B cell (primary cell): ENCODE results near the gene PPP1R14B. TPM values are rescaled to one million over a fixed set of nuclear protein-coding genes. Genes with fewer than 3 reads are reported as not detected.

Experiments
- ATAC-seq: fragments of 200-7000 bp; cut with Tn5 transposase; one replicate; pipeline ENCODE4 v1.10.0; 2021; ENCODE audit warnings: low read depth, mild to moderate bottlenecking, moderate number of reproducible peaks, moderate library complexity
- CTCF ChIA-PET: fragments of 350-600 bp; sonication (Branson Sonifier 250); formaldehyde crosslinking; loops from one replicate; lab custom pipeline; 2021; ENCODE audit warnings: antibody characterized with exemption, inconsistent platforms; lab: Charles Lee
- POLR2A ChIA-PET: fragments of 350-600 bp; sonication (Branson Sonifier 250); formaldehyde crosslinking; loops from one replicate; lab custom pipeline; 2021; ENCODE audit warnings: antibody characterized with exemption; lab: Charles Lee
- DNase-seq: peaks from one replicate; pipeline ENCODE4 v3.0.0; 2013
- H2AFZ ChIP-seq: 2 replicates; pipeline ENCODE4 v1.6.1; 2012; ENCODE audit warnings: mild to moderate bottlenecking, low read depth, low read length; ENCODE audit not compliant: insufficient read depth, poor library complexity, severe bottlenecking
- H3K27ac ChIP-seq, 2 donors: 1 replicate in 1 of 2; 2 replicates in 1 of 2; pipeline ENCODE4 v1.5.1; 2012 to 2013; ENCODE audit warnings: low read length in 2 of 2, mild to moderate bottlenecking in 2 of 2, moderate library complexity in 1 of 2
- H3K27me3 ChIP-seq, 4 experiments: fragments of 200-600 bp in 1 of 4; sonication (generic) in 1 of 4; replicated peaks in 1 of 4; 1 replicate in 2 of 4; 2 replicates in 2 of 4; pipeline versions ENCODE4 v1.6.1 to v1.7.0; 2013 to 2016; ENCODE audit warnings: low read length in 3 of 4, mild to moderate bottlenecking in 2 of 4, mixed read lengths in 1 of 4, moderate library complexity in 1 of 4; ENCODE audit not compliant: insufficient read depth in 4 of 4, control insufficient read depth in 3 of 4; ENCODE audit errors: control extremely low read depth in 1 of 4
- H3K36me3 ChIP-seq, 2 experiments: replicated peaks in 1 of 2; 1 replicate in 1 of 2; 2 replicates in 1 of 2; pipeline versions ENCODE4 v1.6.1 to v1.7.1; 2013; ENCODE audit warnings: low read length in 1 of 2; ENCODE audit not compliant: insufficient read depth in 2 of 2, control insufficient read depth in 1 of 2; ENCODE audit errors: control extremely low read depth in 1 of 2, extremely low read depth in 1 of 2
- H3K4me1 ChIP-seq, 2 donors: fragments of 200-600 bp in 1 of 2; sonication (generic) in 1 of 2; 1 replicate in 1 of 2; 2 replicates in 1 of 2; pipeline versions ENCODE4 v1.5.1 to v1.6.1; 2013 to 2017; ENCODE audit warnings: low read length in 2 of 2; ENCODE audit not compliant: control insufficient read depth in 2 of 2, insufficient read depth in 2 of 2
- H3K4me2 ChIP-seq: replicated peaks from 2 replicates; pipeline ENCODE3; 2012; ENCODE audit warnings: mild to moderate bottlenecking, low read depth, low read length; ENCODE audit not compliant: poor library complexity, severe bottlenecking
- H3K4me3 ChIP-seq, 5 experiments: fragments of 200-600 bp in 1 of 5; sonication (generic) in 1 of 5; 1 replicate in 3 of 5; 2 replicates in 2 of 5; pipeline versions ENCODE4 v1.5.1 to v1.7.0; 2011 to 2016; ENCODE audit warnings: low read length in 4 of 5, mild to moderate bottlenecking in 4 of 5, low read depth in 2 of 5, control low read depth in 1 of 5, moderate library complexity in 1 of 5; ENCODE audit not compliant: insufficient read depth in 1 of 5; ENCODE audit errors: control extremely low read depth in 1 of 5, extremely low read depth in 1 of 5
- H3K79me2 ChIP-seq: fragments of 200-600 bp; sonication (generic); one replicate; pipeline ENCODE4 v1.6.0; 2016; ENCODE audit warnings: low read length; ENCODE audit not compliant: control insufficient read depth, insufficient read depth
- H3K9ac ChIP-seq: fragments of 200-600 bp; sonication (generic); 2 replicates; pipeline ENCODE4 v1.6.1; 2017; ENCODE audit warnings: mild to moderate bottlenecking, low read length, moderate library complexity
- H3K9me3 ChIP-seq, 3 donors: one replicate each; pipeline versions ENCODE4 v1.6.1 to v1.7.1; 2013; ENCODE audit warnings: low read length in 2 of 3; ENCODE audit not compliant: control insufficient read depth in 2 of 3, insufficient read depth in 1 of 3; ENCODE audit errors: control extremely low read depth in 1 of 3
- H4K20me1 ChIP-seq: 2 replicates; pipeline ENCODE4 v1.6.0; 2012; ENCODE audit warnings: mild to moderate bottlenecking, low read length; ENCODE audit not compliant: insufficient read depth, control insufficient read depth, poor library complexity, severe bottlenecking
- H3K27ac Mint-ChIP-seq: one replicate; pipeline ENCODE4 v1.8.0; 2021; ENCODE audit warnings: mixed read lengths
- H3K27me3 Mint-ChIP-seq: one replicate; pipeline ENCODE4 v1.8.0; 2021; ENCODE audit warnings: mixed read lengths
- H3K4me1 Mint-ChIP-seq: one replicate; pipeline ENCODE4 v1.8.0; 2021; ENCODE audit warnings: mixed read lengths
- H3K4me3 Mint-ChIP-seq: one replicate; pipeline ENCODE4 v1.8.0; 2021; ENCODE audit warnings: mixed read lengths
- H3K9me3 Mint-ChIP-seq: one replicate; pipeline ENCODE4 v1.8.0; 2022; ENCODE audit warnings: mixed read lengths; ENCODE audit not compliant: insufficient read depth
- EZH2 ChIP-seq: IDR thresholded peaks from 2 replicates; pipeline ENCODE4 v1.6.1; 2012; ENCODE audit warnings: borderline replicate concordance, low read depth, mild to moderate bottlenecking, moderate library complexity, low read length; ENCODE audit not compliant: insufficient read depth, poor library complexity, severe bottlenecking
- WGBS: methylation state at CpG from one replicate; pipeline ENCODE4 v1.1.5; 2013; ENCODE audit warnings: missing lambda C conversion rate; ENCODE audit not compliant: insufficient coverage; 5-methylcytosine and 5-hydroxymethylcytosine counted together
- intact Hi-C: fragments of 100-400 bp; cut with micrococcal nuclease; formaldehyde crosslinking; loops from one replicate; pipeline ENCODE4 v1.10.0; 2022
- polyA plus RNA-seq: library from polyadenylated mRNA; depleted of rRNA; stranded (reverse); fragments of >200 nt; gene quantifications from 2 replicates; pipeline ENCODE4 v1.2.3, GENCODE V29; 2012
- total RNA-seq, 2 donors: library from RNA; stranded (reverse); fragments of 120-200 nt in 1 of 2; gene quantifications; 1 replicate in 1 of 2; 2 replicates in 1 of 2; pipeline versions ENCODE4 v1.2.3 to v1.2.4, GENCODE V29; 2013 to 2022
- TF ChIP-seq, protein P1 (sequence below): fragments of 200-600 bp; IDR thresholded peaks from one replicate; pipeline ENCODE4 v1.8.0; 2022; ENCODE audit warnings: antibody characterized with exemption, mild to moderate bottlenecking

Gene PPP1R14B
- total and polyA plus RNA-seq, 2 donors (not counting 1 experiment from before 2014, with no cell fraction given), result 41.2 to 51.0 TPM

DNA sequence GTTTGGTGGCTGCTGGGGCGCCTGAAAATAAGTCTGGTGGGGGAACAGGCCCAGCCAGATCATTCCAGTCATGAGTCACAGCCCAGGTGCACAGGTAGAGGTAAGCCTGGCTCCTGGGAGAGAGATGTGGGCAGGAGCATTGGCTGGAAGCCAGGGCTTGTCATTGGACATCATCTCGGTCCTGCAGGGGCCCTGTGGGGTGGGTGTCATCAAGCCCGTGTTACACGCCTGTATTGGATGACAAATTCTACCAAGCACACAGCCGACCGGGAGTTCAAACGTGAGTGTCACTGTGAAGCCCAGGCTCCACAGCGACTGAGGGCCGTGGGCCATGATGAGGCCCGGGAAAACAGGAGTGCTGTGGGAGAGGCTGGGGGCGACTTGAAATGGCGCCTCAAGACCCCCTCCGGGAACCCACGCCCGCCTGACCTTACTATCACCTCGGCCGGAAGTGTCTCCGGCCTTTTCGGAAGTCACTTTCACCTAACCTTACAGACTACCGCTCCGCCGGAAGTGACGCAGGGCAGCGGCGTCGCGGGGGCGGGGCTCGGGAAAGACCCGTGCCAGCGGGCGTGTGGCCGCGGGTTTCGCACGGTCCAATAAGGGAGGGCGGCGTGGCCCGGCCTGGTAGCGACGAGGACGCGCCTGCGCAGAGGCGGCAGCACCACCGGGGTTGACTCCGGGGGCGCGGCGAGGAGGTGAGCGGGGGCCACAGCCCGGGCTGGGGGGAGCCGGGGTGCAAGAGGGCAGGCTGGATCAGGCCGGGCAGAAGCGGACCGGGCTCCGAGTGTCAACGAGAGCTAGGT lies 6.1 kb downstream of the PPP1R14B start, which contains the start of gene FKBP2:
Gene FKBP2 (plus strand): TSS at position 661 of the 806 bp plus-strand sequence. CDS start 1,293 bp downstream, outside the sequence.
- Histone ChIP-seq H3K27me3 (no peaks in the 10 kb centered on the region), H3K79me2 (peaks cover 17% of the 10 kb centered on the region), H3K36me3 (peaks cover 0 to 38% of the 10 kb centered on the region in 2 experiments), H4K20me1 (peaks cover 13% of the 10 kb centered on the region), H3K9ac (peak within 1 kb of the TSS; percentile 81), H3K4me2 (peak within 1 kb of the TSS; percentile 99), H2AFZ (peak within 1 kb of the TSS; percentile 74), H3K4me3 (peak within 1 kb of the TSS in 4 of 5 experiments; percentile 76 to 91 (median 83)), H3K27ac (peak within 1 kb of the TSS; percentile 98), H3K4me1 (peaks cover 31 to 63% of the 10 kb centered on the region in 2 donors), H3K9me3 (no peaks in the 10 kb centered on the region)
- Mint-ChIP-seq H3K27ac (peak within 1 kb of the TSS; percentile 97), H3K9me3 (no peaks in the 10 kb centered on the region), H3K4me3 (peak within 1 kb of the TSS; percentile 91), H3K4me1 (peaks cover 62% of the 10 kb centered on the region), H3K27me3 (no peaks in the 10 kb centered on the region)
- peak; percentile 99 for DNase-seq
- TF ChIP-seq, protein P1, sequence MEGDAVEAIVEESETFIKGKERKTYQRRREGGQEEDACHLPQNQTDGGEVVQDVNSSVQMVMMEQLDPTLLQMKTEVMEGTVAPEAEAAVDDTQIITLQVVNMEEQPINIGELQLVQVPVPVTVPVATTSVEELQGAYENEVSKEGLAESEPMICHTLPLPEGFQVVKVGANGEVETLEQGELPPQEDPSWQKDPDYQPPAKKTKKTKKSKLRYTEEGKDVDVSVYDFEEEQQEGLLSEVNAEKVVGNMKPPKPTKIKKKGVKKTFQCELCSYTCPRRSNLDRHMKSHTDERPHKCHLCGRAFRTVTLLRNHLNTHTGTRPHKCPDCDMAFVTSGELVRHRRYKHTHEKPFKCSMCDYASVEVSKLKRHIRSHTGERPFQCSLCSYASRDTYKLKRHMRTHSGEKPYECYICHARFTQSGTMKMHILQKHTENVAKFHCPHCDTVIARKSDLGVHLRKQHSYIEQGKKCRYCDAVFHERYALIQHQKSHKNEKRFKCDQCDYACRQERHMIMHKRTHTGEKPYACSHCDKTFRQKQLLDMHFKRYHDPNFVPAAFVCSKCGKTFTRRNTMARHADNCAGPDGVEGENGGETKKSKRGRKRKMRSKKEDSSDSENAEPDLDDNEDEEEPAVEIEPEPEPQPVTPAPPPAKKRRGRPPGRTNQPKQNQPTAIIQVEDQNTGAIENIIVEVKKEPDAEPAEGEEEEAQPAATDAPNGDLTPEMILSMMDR, result no peak
- no peak for TF ChIP-seq EZH2
- intact Hi-C loops, result loop anchor here (1.0 to 2.0 kb wide), 7 partner anchors 10 to 65 kb away; partner anchors contain the start of genes BAD, DNAJC4, ESRRA and FERMT3
- ChIA-PET CTCF (interaction anchor here (1.0 to 1.5 kb wide), 7 partner anchors 10 to 77 kb away, joined by 3 to 16 read pairs (median 7); partner anchors contain the start of genes ESRRA, FERMT3, NUDT22 and PRDX5), POLR2A (interaction anchor here (0.6 to 1.4 kb wide), 18 partner anchors 9 to 627 kb away, joined by 3 to 11 read pairs (median 4); partner anchors contain the start of genes DNAJC4, ESRRA, GPR137 and NUDT22)
- peak; percentile 58 for ATAC-seq
- 2% methylated on average over 58 of the region's 58 CpGs for WGBS
